ENCODE data around the gene PDZRN3. TPM values are rescaled to one million over a fixed set of nuclear protein-coding genes. Genes with fewer than 3 reads are reported as not detected.

PDZRN3 gene
- total RNA-seq, 1 donor from 2014 or later: 1.3 TPM

DNA sequence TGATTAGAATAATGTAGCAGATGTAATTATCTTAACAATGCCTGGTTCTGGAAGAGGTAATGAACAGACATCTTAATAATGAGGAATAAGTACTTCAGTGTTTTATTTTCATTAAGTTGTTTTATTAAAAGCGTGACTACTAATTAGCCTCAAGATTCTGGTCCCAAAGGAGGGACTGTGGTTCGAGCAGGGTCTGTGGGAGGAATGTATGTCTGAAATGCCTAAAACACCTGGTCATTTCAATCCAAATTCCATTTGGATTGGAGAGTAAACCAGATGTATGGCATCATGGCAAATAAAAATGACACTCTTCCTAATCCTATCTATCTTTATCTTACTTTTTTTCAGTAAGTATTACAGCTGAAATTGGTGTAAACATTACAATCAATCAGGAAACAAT is 243.2 kb downstream of the PDZRN3 start:
- Mint-ChIP-seq H3K36me3 (ENCODE audit: low read depth, unreplicated experiment) (no peaks in the 10 kb centered on the region), H3K27ac (ENCODE audit: unreplicated experiment) (no peak overlapping the region), H3K27me3 (ENCODE audit: unreplicated experiment) (peaks cover 2% of the 10 kb centered on the region), H3K4me1 (ENCODE audit: unreplicated experiment) (no peaks in the 10 kb centered on the region), H3K4me3 (ENCODE audit: unreplicated experiment) (no peak overlapping the region), H3K9me3 (ENCODE audit: unreplicated experiment) (no peaks in the 10 kb centered on the region)
- no peak for DNase-seq (ENCODE audit: low spot score)
- TF ChIP-seq, protein P1, sequence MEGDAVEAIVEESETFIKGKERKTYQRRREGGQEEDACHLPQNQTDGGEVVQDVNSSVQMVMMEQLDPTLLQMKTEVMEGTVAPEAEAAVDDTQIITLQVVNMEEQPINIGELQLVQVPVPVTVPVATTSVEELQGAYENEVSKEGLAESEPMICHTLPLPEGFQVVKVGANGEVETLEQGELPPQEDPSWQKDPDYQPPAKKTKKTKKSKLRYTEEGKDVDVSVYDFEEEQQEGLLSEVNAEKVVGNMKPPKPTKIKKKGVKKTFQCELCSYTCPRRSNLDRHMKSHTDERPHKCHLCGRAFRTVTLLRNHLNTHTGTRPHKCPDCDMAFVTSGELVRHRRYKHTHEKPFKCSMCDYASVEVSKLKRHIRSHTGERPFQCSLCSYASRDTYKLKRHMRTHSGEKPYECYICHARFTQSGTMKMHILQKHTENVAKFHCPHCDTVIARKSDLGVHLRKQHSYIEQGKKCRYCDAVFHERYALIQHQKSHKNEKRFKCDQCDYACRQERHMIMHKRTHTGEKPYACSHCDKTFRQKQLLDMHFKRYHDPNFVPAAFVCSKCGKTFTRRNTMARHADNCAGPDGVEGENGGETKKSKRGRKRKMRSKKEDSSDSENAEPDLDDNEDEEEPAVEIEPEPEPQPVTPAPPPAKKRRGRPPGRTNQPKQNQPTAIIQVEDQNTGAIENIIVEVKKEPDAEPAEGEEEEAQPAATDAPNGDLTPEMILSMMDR (IDR thresholded peaks at IDR 0.05; ENCODE audit: unreplicated experiment): no peak

DNA sequence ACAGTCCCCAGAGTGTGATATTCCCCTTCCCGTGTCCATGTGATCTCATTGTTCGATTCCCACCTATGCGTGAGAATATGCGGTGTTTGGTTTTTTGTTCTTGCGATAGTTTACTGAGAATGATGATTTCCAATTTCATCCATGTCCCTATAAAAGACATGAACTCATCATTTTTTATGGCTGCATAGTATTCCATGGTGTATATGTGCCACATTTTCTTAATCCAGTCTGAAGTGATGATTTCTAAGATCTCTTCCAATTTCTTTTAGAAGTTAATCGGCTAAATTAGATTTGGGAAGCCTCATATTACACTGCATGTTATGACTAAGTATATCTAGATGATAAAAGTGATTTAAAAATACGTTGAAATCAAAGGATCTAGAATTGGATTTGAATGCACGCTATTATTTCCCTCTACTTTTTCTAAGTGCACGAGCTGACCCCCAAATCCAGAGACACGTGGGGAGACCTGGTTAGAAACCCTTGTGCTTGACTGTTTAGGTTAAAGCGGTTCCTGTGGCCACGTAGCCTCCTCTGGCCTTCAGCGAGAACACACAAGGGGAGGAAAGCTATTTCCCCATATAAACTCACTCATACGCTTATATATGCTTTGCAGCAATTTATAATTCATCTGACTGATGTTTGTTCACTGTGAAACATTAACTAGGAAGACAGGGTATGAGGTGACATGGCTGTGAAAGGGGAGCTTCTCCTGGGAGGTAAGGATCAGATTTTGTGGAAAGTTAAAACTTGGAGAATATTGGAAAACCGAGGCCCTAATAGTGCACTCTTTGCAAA is 243.8 kb downstream of the PDZRN3 start:
- H3K27me3 Mint-ChIP-seq (ENCODE audit: unreplicated experiment): peaks cover 2% of the 10 kb centered on the region
- H3K9me3 Mint-ChIP-seq (ENCODE audit: unreplicated experiment): no peaks in the 10 kb centered on the region
- H3K27ac Mint-ChIP-seq (ENCODE audit: unreplicated experiment): no peak overlapping the region
- TF ChIP-seq, protein P1 (IDR thresholded peaks at IDR 0.05; ENCODE audit: unreplicated experiment): no peak
- DNase-seq (ENCODE audit: low spot score): no peak
- no peaks in the 10 kb centered on the region for H3K36me3 Mint-ChIP-seq (ENCODE audit: low read depth, unreplicated experiment)
- H3K4me1 Mint-ChIP-seq (ENCODE audit: unreplicated experiment): no peaks in the 10 kb centered on the region
- H3K4me3 Mint-ChIP-seq (ENCODE audit: unreplicated experiment): no peak overlapping the region

DNA sequence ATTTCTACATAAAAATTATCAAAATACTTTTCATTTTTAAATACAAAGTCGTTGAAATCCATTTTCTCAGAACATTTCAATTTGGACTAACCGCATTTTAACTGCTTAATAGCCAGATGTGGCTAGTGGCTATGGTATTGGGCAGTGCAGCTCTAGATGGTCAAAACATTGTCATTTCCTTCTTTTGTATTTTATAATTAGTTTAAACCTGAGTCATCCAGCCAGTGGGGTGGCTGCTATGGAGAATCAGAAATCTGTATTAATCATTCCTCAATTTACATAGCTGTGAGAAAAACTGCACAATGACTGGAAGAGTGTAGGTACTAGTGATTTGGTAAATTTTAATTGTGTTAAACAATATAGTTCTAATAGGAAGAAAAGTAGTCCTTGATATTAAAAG is 245.3 kb downstream of the PDZRN3 start:
- TF ChIP-seq, protein P1 (IDR thresholded peaks at IDR 0.05; ENCODE audit: unreplicated experiment): no peak
- DNase-seq (ENCODE audit: low spot score): no peak
- Mint-ChIP-seq H3K9me3 (ENCODE audit: unreplicated experiment) (peaks cover 5% of the 10 kb centered on the region), H3K4me1 (ENCODE audit: unreplicated experiment) (no peaks in the 10 kb centered on the region), H3K4me3 (ENCODE audit: unreplicated experiment) (no peak overlapping the region), H3K27ac (ENCODE audit: unreplicated experiment) (no peak overlapping the region), H3K36me3 (ENCODE audit: low read depth, unreplicated experiment) (peaks cover 6% of the 10 kb centered on the region), H3K27me3 (ENCODE audit: unreplicated experiment) (peaks cover 2% of the 10 kb centered on the region)

DNA sequence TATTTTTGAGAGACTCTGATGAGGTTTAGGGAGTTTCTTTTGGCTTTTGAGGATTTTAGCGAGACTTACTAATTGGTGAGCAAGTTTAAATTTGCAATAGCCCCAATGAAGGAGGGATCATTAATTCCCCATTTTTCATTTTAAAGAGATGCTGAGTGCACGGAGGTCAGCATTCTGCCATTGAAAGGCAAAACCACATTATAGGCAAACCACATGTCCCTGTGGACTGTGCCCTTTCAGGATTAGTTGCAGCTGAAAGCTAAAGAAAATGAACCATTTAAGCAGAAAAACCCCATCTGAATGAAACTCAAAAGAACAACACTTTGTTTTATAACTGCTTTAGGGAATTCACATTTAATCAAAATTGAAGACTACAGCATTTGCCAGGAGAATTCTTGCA is 246.5 kb downstream of the PDZRN3 start:
- TF ChIP-seq, protein P1 (IDR thresholded peaks at IDR 0.05; ENCODE audit: unreplicated experiment): no peak
- DNase-seq (ENCODE audit: low spot score): no peak
- Mint-ChIP-seq H3K4me1 (ENCODE audit: unreplicated experiment) (no peaks in the 10 kb centered on the region), H3K27ac (ENCODE audit: unreplicated experiment) (no peak overlapping the region), H3K27me3 (ENCODE audit: unreplicated experiment) (peaks cover 2% of the 10 kb centered on the region), H3K9me3 (ENCODE audit: unreplicated experiment) (peaks cover 7% of the 10 kb centered on the region), H3K36me3 (ENCODE audit: low read depth, unreplicated experiment) (peaks cover 7% of the 10 kb centered on the region), H3K4me3 (ENCODE audit: unreplicated experiment) (no peak overlapping the region)

DNA sequence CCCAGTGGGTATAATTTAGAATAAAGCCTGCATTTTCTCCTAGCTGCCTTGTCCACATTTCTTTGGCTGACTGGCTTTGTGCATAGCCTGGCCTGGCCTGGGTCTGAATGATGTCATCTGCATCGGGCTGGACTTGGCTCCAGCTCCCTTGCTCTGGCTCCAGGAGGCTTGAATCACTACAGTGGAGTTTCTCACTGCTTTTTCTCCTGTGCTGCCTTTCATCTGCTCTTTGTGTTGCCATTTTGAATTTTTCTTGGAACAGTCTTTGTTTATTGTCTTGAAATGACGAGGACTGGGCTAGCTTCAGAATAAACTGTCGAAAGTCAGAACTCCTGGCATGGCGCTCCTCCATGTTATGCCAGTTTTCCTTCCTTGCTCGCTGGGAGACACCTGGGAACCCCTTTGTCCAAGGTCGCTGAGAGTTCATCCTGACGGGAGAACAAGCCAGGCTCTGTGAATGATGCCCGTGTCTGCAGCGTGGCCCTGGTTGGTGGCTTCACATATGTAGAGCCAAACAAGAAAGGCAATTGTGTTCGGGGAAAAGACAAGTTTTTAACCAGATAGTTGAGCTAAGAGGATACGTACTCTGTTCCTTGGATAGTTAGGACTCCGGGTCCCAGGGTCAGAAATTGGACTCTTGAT is 258.9 kb downstream of the PDZRN3 start:
- no peaks in the 10 kb centered on the region for H3K4me1 Mint-ChIP-seq (ENCODE audit: unreplicated experiment)
- H3K9me3 Mint-ChIP-seq (ENCODE audit: unreplicated experiment): no peaks in the 10 kb centered on the region
- DNase-seq (ENCODE audit: low spot score): no peak
- peaks cover 3% of the 10 kb centered on the region for H3K36me3 Mint-ChIP-seq (ENCODE audit: low read depth, unreplicated experiment)
- H3K27me3 Mint-ChIP-seq (ENCODE audit: unreplicated experiment): no peaks in the 10 kb centered on the region
- H3K27ac Mint-ChIP-seq (ENCODE audit: unreplicated experiment): no peak overlapping the region
- H3K4me3 Mint-ChIP-seq (ENCODE audit: unreplicated experiment): no peak overlapping the region
- TF ChIP-seq, protein P1 (IDR thresholded peaks at IDR 0.05; ENCODE audit: unreplicated experiment): no peak
